ENCODE data around the gene VAT1L. TPM values are rescaled to one million over a fixed set of nuclear protein-coding genes. Genes with fewer than 3 reads are reported as not detected.
A peak's percentile ranks its signal among the peaks of the same experiment; 100 is the strongest.

Gene VAT1L
- total and polyA plus RNA-seq, 2 experiments from 2014 or later = 11.0 to 24.4 TPM

DNA sequence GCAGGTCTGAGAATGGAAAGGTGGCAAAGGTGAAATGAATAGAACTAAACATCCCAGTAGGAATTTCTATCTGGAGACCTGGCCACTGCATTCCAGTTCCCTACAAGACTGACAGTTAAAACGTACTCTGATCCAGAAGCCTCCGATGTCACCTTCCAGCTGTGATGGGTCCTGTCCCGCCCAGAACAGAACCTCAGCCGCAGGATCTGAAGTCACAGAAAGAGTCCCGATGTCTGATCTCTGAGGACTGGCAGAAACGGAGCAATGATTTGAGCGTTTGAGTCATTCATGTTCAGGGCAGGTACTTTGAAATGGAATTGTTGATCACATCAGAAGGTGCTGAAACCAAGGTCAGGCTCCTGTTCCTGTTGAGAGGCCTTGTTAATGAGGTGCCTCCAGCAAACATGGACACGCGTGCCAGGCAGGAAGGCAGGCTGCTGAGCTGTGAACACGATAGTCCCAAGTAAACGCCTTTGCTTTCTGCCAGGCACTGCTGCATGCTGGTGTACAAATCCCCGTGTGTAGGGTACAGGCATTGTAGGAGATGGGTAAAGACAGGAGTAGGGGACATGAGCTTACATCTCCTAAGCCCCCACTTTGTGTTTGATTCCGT, 61.4 kb downstream of the VAT1L start (continued):
- TF ChIP-seq, protein P1, sequence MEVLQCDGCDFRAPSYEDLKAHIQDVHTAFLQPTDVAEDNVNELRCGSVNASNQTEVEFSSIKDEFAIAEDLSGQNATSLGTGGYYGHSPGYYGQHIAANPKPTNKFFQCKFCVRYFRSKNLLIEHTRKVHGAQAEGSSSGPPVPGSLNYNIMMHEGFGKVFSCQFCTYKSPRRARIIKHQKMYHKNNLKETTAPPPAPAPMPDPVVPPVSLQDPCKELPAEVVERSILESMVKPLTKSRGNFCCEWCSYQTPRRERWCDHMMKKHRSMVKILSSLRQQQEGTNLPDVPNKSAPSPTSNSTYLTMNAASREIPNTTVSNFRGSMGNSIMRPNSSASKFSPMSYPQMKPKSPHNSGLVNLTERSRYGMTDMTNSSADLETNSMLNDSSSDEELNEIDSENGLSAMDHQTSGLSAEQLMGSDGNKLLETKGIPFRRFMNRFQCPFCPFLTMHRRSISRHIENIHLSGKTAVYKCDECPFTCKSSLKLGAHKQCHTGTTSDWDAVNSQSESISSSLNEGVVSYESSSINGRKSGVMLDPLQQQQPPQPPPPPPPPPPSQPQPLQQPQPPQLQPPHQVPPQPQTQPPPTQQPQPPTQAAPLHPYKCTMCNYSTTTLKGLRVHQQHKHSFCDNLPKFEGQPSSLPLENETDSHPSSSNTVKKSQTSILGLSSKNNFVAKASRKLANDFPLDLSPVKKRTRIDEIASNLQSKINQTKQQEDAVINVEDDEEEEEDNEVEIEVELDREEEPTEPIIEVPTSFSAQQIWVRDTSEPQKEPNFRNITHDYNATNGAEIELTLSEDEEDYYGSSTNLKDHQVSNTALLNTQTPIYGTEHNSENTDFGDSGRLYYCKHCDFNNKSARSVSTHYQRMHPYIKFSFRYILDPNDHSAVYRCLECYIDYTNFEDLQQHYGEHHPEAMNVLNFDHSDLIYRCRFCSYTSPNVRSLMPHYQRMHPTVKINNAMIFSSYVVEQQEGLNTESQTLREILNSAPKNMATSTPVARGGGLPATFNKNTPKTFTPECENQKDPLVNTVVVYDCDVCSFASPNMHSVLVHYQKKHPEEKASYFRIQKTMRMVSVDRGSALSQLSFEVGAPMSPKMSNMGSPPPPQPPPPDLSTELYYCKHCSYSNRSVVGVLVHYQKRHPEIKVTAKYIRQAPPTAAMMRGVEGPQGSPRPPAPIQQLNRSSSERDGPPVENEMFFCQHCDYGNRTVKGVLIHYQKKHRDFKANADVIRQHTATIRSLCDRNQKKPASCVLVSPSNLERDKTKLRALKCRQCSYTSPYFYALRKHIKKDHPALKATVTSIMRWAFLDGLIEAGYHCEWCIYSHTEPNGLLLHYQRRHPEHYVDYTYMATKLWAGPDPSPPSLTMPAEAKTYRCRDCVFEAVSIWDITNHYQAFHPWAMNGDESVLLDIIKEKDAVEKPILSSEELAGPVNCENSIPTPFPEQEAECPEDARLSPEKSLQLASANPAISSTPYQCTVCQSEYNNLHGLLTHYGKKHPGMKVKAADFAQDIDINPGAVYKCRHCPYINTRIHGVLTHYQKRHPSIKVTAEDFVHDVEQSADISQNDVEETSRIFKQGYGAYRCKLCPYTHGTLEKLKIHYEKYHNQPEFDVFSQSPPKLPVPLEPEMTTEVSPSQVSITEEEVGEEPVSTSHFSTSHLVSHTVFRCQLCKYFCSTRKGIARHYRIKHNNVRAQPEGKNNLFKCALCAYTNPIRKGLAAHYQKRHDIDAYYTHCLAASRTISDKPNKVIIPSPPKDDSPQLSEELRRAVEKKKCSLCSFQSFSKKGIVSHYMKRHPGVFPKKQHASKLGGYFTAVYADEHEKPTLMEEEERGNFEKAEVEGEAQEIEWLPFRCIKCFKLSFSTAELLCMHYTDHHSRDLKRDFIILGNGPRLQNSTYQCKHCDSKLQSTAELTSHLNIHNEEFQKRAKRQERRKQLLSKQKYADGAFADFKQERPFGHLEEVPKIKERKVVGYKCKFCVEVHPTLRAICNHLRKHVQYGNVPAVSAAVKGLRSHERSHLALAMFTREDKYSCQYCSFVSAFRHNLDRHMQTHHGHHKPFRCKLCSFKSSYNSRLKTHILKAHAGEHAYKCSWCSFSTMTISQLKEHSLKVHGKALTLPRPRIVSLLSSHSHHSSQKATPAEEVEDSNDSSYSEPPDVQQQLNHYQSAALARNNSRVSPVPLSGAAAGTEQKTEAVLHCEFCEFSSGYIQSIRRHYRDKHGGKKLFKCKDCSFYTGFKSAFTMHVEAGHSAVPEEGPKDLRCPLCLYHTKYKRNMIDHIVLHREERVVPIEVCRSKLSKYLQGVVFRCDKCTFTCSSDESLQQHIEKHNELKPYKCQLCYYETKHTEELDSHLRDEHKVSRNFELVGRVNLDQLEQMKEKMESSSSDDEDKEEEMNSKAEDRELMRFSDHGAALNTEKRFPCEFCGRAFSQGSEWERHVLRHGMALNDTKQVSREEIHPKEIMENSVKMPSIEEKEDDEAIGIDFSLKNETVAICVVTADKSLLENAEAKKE (CRISPR knock-in tag; IDR thresholded peaks at IDR 0.05) = no peak
- TF ChIP-seq NANOG (IDR thresholded peaks at IDR 0.05; ENCODE audit: borderline replicate concordance) (no peak), POLR2AphosphoS5 (IDR thresholded peaks at IDR 0.05; ENCODE audit: low read depth) (no peak), STAT1 (IDR thresholded peaks at IDR 0.05; ENCODE audit: unreplicated experiment) (no peak)

DNA sequence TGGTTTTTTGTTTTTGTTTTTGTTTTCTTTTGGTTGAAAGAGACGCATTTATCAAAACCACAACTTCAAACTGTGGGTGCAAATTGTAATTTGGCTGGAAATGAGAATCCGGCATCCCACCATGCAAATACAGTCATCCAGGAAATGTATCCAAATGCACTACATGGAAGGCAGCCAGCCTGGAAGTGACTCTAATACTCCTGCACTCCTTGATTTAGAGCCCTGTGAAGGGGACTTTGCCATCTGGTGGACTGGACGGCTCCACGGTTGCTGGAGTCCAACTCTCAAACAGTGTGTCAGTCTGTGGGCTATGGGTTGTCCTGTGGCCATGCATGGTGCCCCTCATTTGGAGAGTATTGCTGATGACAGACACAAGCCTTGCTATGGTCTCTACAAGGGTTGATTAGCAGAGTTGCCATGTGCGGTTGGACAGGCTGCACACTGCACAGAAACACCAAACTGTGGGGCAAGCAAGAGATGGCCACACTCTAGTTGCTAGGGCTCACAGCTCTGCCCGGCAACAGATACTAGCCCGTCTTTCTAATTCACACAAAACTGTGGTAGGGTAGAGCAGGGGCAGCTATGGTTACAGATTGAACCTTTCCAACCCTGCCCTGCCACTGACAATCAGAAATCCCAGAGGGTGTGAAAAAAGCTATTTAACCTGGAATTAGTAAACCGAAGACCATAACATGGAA, 62.4 kb downstream of the VAT1L start:
- Mint-ChIP-seq H3K4me1 (peaks cover 4% of the 10 kb centered on the region), H3K9me3 (no peaks in the 10 kb centered on the region), H3K27me3 (ENCODE audit: insufficient read depth, low read depth, poor library complexity) (peaks cover 2% of the 10 kb centered on the region), H3K36me3 (ENCODE audit: low read depth) (peaks cover 3% of the 10 kb centered on the region), H3K4me3 (no peak overlapping the region), H3K27ac (no peak overlapping the region)
- TF ChIP-seq EZH2phosphoT487 (IDR thresholded peaks at IDR 0.05; ENCODE audit: unreplicated experiment) (no peak), JUNB (IDR thresholded peaks at IDR 0.05; ENCODE audit: unreplicated experiment) (no peak)
- ATAC-seq (peak; percentile 26; the same call in 2 of the 3 replicates), DNase-seq (ENCODE audit: low spot score) (no peak)
- Histone ChIP-seq H3K4me3 (no peak overlapping the region), H3K27ac (ENCODE audit: low read depth) (no peak overlapping the region), H2AFZ (no peak overlapping the region), H4K20me1 (replicated peaks; ENCODE audit: insufficient read depth) (no peaks in the 10 kb centered on the region), H3K9me2 (ENCODE audit: insufficient read depth) (no peaks in the 10 kb centered on the region), H3K79me2 (replicated peaks; ENCODE audit: insufficient read depth) (no peaks in the 10 kb centered on the region), H3K4me2 (no peak overlapping the region), H3K4me1 (ENCODE audit: insufficient read depth) (peaks cover 6% of the 10 kb centered on the region), H3K27me3 (ENCODE audit: insufficient read depth) (no peaks in the 10 kb centered on the region), H3F3A (replicated peaks; ENCODE audit: low read depth) (no peaks in the 10 kb centered on the region), H3K36me3 (ENCODE audit: insufficient read depth) (no peaks in the 10 kb centered on the region)

Data from GM23338 (cell line).